ENCODE measurements around the gene DCDC2C.

DNA sequence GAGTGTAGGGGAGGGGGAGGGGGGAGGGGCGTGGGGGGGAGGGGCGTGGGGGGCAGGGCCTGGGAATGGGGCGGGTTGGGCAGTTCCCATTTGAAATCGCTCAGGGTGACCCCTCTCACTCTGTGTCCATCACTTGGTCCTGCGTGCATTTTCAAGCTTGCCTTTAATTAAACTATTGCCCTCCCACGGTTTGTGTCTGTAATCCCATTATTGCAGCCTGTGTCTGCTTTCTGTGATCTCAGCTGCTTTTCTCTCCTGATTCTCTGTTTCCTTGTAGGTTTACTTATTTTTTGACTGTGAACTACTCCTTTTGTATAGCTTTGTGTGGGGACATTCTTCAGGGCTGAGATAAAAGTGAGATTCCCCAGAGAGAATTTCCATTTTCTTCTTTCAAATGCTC, 1.3 kb downstream of the DCDC2C start:
- TF ChIP-seq EZH2 (IDR thresholded peaks at IDR 0.05; ENCODE audit: insufficient read depth, poor library complexity, severe bottlenecking) (no peak), EZH2phosphoT487 (IDR thresholded peaks at IDR 0.05; ENCODE audit: insufficient read depth, low read depth) (no peak)
